GM12878 (cell line): ENCODE data around the gene TMEM266. TPM values are rescaled to one million over a fixed set of nuclear protein-coding genes. Genes with fewer than 3 reads are reported as not detected.

Experiments used
- ATAC-seq: fragments of 200-7000 bp; cut with Tn5 transposase; 3 replicates; pipeline ENCODE4 v1.9.1; 2020; ENCODE audit warnings: mild to moderate bottlenecking, moderate library complexity
- BruUV-seq: library from RNA; stranded (reverse); fragments of 400-500 nt; replicated peaks from 2 replicates; lab custom pipeline; 2021; lab: Mats Ljungman, UMichigan
- CTCF ChIA-PET: fragments of 300-600 bp; sonication (Branson Sonifier 250); formaldehyde crosslinking; extraction: SDS; loops from one replicate; lab custom pipeline; 2021; ENCODE audit warnings: inconsistent platforms; lab: Yijun Ruan, JAX
- POLR2A ChIA-PET: fragments of 350-600 bp; formaldehyde crosslinking; extraction: SDS; loops from one replicate; lab custom pipeline; 2021; ENCODE audit warnings: inconsistent platforms; lab: Charles Lee
- RAD21 ChIA-PET: fragments of 300-600 bp; sonication (Branson Sonifier 250); formaldehyde crosslinking; loops from one replicate; lab custom pipeline; 2023; ENCODE audit warnings: antibody characterized with exemption; ENCODE audit not compliant: unreplicated experiment; lab: Charles Lee
- SMC1A ChIA-PET: fragments of 300-600 bp; sonication (Branson Sonifier 250); formaldehyde crosslinking; loops from one replicate; lab custom pipeline; 2023; ENCODE audit not compliant: unreplicated experiment, uncharacterized antibody; lab: Charles Lee
- DNase-seq: peaks from one replicate; pipeline ENCODE4 v3.0.0-alpha.2; 2011; ENCODE audit warnings: low read depth, low spot score
- FAIRE-seq: peaks from 3 replicates; lab custom pipeline; 2011; peaks lifted over from hg19 to GRCh38; lab: Jason Lieb, UNC
- H2AFZ ChIP-seq: 2 replicates; pipeline ENCODE4 v1.6.0; 2011; ENCODE audit warnings: low read depth, low read length, control low read depth; ENCODE audit not compliant: control insufficient read depth
- H3K27ac ChIP-seq: 2 replicates; pipeline ENCODE4 v1.5.1; 2011; ENCODE audit warnings: control low read depth; ENCODE audit not compliant: control insufficient read depth, insufficient read depth
- H3K27me3 ChIP-seq, 2 experiments: replicated peaks in 1 of 2; 2 replicates each; pipeline versions ENCODE4 v1.6.0 to v1.6.1; 2011; ENCODE audit warnings: low read length in 1 of 2; ENCODE audit not compliant: control insufficient read depth in 2 of 2, insufficient read depth in 2 of 2
- H3K36me3 ChIP-seq, 2 experiments: 2 replicates each; pipeline ENCODE4 v1.5.1; 2011; ENCODE audit warnings: low read length in 1 of 2; ENCODE audit not compliant: control insufficient read depth in 2 of 2, insufficient read depth in 2 of 2
- H3K4me1 ChIP-seq: 2 replicates; pipeline ENCODE4 v1.6.1; 2011; ENCODE audit warnings: mild to moderate bottlenecking, low read length, moderate library complexity, mixed read lengths; ENCODE audit not compliant: control insufficient read depth, insufficient read depth
- H3K4me2 ChIP-seq: 2 replicates; pipeline ENCODE4 v1.6.0; 2011; ENCODE audit warnings: control low read depth; ENCODE audit not compliant: control insufficient read depth, insufficient read depth
- H3K4me3 ChIP-seq: fragments of 200-600 bp; sonication (generic); 2 replicates; pipeline ENCODE4 v1.5.1; 2016
- H3K79me2 ChIP-seq: 2 replicates; pipeline ENCODE4 v1.6.0; 2011; ENCODE audit warnings: low read length; ENCODE audit not compliant: control insufficient read depth, insufficient read depth
- H3K9ac ChIP-seq: 2 replicates; pipeline ENCODE4 v1.8.0; 2011; ENCODE audit warnings: low read length, control low read depth, mixed read lengths; ENCODE audit not compliant: control insufficient read depth, insufficient read depth
- H3K9me3 ChIP-seq: replicated peaks from 3 replicates; pipeline ENCODE4 v1.5.1; 2011; ENCODE audit warnings: mild to moderate bottlenecking, low read length; ENCODE audit not compliant: control insufficient read depth, insufficient read depth
- H4K20me1 ChIP-seq: 2 replicates; pipeline ENCODE4 v1.6.0; 2011; ENCODE audit not compliant: control insufficient read depth, insufficient read depth
- CHD2 ChIP-seq: IDR thresholded peaks from 2 replicates; pipeline ENCODE4 v1.6.1; 2011; ENCODE audit warnings: low read depth, low read length, improper control_type of control experiment, borderline replicate concordance
- E2F8 ChIP-seq: fragments of 450-650 bp; IDR thresholded peaks from 2 replicates; pipeline ENCODE4 v1.6.1; 2018; ENCODE audit warnings: mild to moderate bottlenecking, low read depth, moderate library complexity; ENCODE audit not compliant: partially characterized antibody
- IRF3 ChIP-seq: fragments of 450-650 bp; IDR thresholded peaks from 2 replicates; pipeline ENCODE4 v1.6.1; 2014; ENCODE audit warnings: mild to moderate bottlenecking
- NKRF ChIP-seq: fragments of 450-650 bp; conservative IDR thresholded peaks from 2 replicates; pipeline ENCODE4 v1.6.1; 2017; ENCODE audit warnings: mild to moderate bottlenecking, moderate library complexity
- SMAD5 ChIP-seq: IDR thresholded peaks from 2 replicates; pipeline ENCODE4 v1.6.1; 2016; ENCODE audit warnings: antibody characterized with exemption, low read depth
- SRF ChIP-seq, 2 experiments: IDR thresholded peaks; 2 replicates each; pipeline ENCODE4 v1.6.1; 2011; ENCODE audit warnings: low read depth in 2 of 2, low read length in 2 of 2, mild to moderate bottlenecking in 1 of 2, moderate library complexity in 1 of 2
- ZZZ3 ChIP-seq: IDR thresholded peaks from 2 replicates; pipeline ENCODE4 v1.6.1; 2011; ENCODE audit warnings: low read depth; ENCODE audit not compliant: control insufficient read depth, insufficient read length
- WGBS: methylation state at CpG from one replicate; pipeline ENCODE4 v1.1.6; 2016; ENCODE audit warnings: low lambda C conversion rate; ENCODE audit not compliant: insufficient replicate concordance, insufficient coverage; ENCODE audit errors: missing lambda C conversion rate; 5-methylcytosine and 5-hydroxymethylcytosine counted together
- in situ Hi-C: fragments of 300-500 bp; cut with MboI; formaldehyde crosslinking; loops from 9 replicates; pipeline ENCODE4 v1.14.3; 2018; ENCODE audit warnings: mixed read lengths
- intact Hi-C: fragments of 100-400 bp; cut with micrococcal nuclease; formaldehyde crosslinking; loops from one replicate; pipeline ENCODE4 v1.14.2; 2022; ENCODE audit not compliant: unreplicated experiment
- polyA plus RNA-seq, 11 experiments: library from polyadenylated mRNA; depleted of rRNA in 4 of 11; unstranded in 6 of 11; stranded (reverse) in 5 of 11; fragments of >200 nt; fragmentation: Nextera tagmentation in 4 of 11; fragmentation: Illumina TruSeq in 1 of 11; extraction: Ambion mirVana in 4 of 11; extraction: Trizol in 1 of 11; gene quantifications; 1 replicate in 1 of 11; 2 replicates in 10 of 11; pipeline versions ENCODE4 v1.2.1 to v1.2.3, GENCODE V29; 2011 to 2016; ENCODE audit warnings: inconsistent platforms in 2 of 11, missing spikeins in 2 of 11, low read depth in 1 of 11
- total RNA-seq, 4 experiments: library from RNA; depleted of rRNA in 3 of 4; stranded (reverse); fragments of >200 nt in 3 of 4; fragmentation: Illumina TruSeq in 1 of 4; extraction: Trizol in 1 of 4; gene quantifications; 2 replicates each; pipeline versions ENCODE4 v1.2.1 to v1.2.3, GENCODE V29; 2013 to 2021

The TMEM266 gene
- total and polyA plus RNA-seq, 10 of the 15 experiments (the other 5 are each of a cell fraction or from before 2014, with no cell fraction given) = 0.11 to 0.70 (median 0.39) TPM

GRCh38 chr15:76215634-76216033, 155.8 kb downstream of the TMEM266 start:
- ChIA-PET CTCF (interaction anchor here (1.5 to 2.7 kb wide), 2 partner anchors 19 to 25 kb away, joined by 3 to 7 read pairs; no protein-coding TSS in a partner anchor), POLR2A (interaction anchor here (1.2 kb wide), 1 partner anchor 8 kb away, joined by 4 read pairs; no protein-coding TSS in a partner anchor), RAD21 (no interaction called here), SMC1A (interaction anchor here (0.7 to 1.1 kb wide), 4 partner anchors 9 to 118 kb away, joined by 3 read pairs; no protein-coding TSS in a partner anchor)
- no peak overlapping the region for H3K27ac ChIP-seq
- in situ Hi-C loops (no loop called here), intact Hi-C loops (no loop called here)
- H2AFZ ChIP-seq = no peak overlapping the region
- no peaks in the 10 kb centered on the region for H3K27me3 ChIP-seq
- no peaks in the 10 kb centered on the region for H4K20me1 ChIP-seq
- H3K4me1 ChIP-seq = peaks cover 7% of the 10 kb centered on the region; the same call in 1 of the 2 replicates
- H3K4me3 ChIP-seq = no peak overlapping the region
- H3K36me3 ChIP-seq = peaks cover 11 to 14% of the 10 kb centered on the region in 2 experiments; a peak in 3 of 4 replicates
- no peak overlapping the region for H3K4me2 ChIP-seq
- no peaks in the 10 kb centered on the region; the same call in 1 of the 3 replicates for H3K9me3 ChIP-seq
- no TSS peak for BruUV-seq
- TF ChIP-seq NKRF = no peak
- TF ChIP-seq E2F8 = no peak
- TF ChIP-seq SMAD5 = no peak
- TF ChIP-seq IRF3 = no peak
- no peak for TF ChIP-seq ZZZ3
- no peak for TF ChIP-seq CHD2
- no peak for TF ChIP-seq SRF (IDR thresholded peaks at IDR 0.05; ENCODE audit: low read depth in 2 of 2, low read length in 2 of 2)
- no peaks in the 10 kb centered on the region for H3K79me2 ChIP-seq
- DNase-seq = no peak
- no peak for FAIRE-seq
- 95% methylated on average over 1 of the region's 1 CpG for whole genome bisulfite sequencing
- no peak overlapping the region for H3K9ac ChIP-seq
- no peak for ATAC-seq
